Measurements from ENCODE around the gene WFDC1.

WFDC1 gene

DNA sequence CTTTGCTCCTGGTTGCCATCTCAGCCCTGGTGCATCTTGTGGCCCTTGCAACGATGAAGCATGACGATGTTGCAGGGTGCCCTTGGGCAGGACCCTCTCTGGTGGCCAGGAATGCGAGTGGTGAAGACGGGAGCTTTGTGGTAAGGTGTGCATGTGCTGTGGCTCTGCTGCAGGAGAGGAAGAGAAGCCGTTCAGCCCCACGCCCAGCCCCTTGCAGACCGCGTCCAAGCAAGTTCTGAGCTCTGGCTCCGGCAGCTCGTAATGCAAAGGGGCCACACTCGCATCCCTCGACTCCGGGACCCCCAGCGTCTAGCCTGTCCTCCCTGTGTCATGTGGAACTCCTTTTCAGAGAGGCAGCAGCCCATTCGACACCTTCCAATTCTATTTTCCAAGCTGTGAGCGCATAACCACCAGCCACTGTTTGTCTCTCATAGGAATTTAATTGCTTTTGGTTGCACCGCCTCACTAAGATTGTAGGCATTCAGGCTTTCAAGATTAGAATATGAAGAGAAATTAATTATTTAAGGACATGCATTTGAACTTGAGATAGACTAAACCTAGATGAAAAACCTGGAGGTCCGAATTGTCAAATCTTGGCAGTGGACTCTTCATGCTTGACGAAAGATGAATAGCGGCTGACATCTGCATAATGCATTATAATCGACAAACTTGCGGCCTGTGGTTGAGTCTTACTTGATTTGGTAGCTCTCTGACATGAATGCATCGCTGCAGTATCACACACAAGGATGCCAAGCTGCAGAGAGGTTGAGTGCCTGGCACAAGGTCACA lies 33.7 kb upstream of the WFDC1 start:
- H3K4me3 ChIP-seq (ENCODE audit: low read depth, low read length): no peak overlapping the region
- DNase-seq (ENCODE audit: low read depth): no peak
- TF ChIP-seq, protein P1, sequence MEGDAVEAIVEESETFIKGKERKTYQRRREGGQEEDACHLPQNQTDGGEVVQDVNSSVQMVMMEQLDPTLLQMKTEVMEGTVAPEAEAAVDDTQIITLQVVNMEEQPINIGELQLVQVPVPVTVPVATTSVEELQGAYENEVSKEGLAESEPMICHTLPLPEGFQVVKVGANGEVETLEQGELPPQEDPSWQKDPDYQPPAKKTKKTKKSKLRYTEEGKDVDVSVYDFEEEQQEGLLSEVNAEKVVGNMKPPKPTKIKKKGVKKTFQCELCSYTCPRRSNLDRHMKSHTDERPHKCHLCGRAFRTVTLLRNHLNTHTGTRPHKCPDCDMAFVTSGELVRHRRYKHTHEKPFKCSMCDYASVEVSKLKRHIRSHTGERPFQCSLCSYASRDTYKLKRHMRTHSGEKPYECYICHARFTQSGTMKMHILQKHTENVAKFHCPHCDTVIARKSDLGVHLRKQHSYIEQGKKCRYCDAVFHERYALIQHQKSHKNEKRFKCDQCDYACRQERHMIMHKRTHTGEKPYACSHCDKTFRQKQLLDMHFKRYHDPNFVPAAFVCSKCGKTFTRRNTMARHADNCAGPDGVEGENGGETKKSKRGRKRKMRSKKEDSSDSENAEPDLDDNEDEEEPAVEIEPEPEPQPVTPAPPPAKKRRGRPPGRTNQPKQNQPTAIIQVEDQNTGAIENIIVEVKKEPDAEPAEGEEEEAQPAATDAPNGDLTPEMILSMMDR (IDR thresholded peaks at IDR 0.05; ENCODE audit: low read depth, low read length): no peak
- TF ChIP-seq POLR2A (IDR thresholded peaks at IDR 0.05; ENCODE audit: extremely low read depth, insufficient read length) (no peak), MYC (IDR thresholded peaks at IDR 0.05; ENCODE audit: low read depth, low read length) (no peak)
- TF ChIP-seq, protein P2, sequence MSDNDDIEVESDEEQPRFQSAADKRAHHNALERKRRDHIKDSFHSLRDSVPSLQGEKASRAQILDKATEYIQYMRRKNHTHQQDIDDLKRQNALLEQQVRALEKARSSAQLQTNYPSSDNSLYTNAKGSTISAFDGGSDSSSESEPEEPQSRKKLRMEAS (IDR thresholded peaks at IDR 0.05; ENCODE audit: low read depth, low read length): no peak

DNA sequence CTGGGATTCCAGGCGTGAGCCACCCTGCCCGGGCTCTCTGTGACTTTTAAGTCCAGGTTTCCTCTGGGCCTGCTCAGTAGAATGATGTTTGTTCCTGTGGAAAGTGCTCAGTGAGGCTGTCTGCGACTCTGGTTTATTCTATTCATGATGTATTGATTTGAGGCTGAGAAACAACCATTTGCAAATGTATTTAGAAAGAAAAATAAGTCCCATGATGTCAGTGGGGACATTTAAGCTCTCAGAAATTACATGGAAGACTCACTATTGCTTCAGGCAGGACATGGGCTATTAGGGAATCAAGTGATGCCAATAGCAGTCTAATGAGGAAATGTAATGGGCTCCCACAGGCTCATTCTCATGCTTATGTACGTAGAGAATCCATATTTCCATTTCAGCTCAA lies 32.6 kb upstream of the WFDC1 start:
- TF ChIP-seq, protein P1 (IDR thresholded peaks at IDR 0.05; ENCODE audit: low read depth, low read length): no peak
- TF ChIP-seq MYC (IDR thresholded peaks at IDR 0.05; ENCODE audit: low read depth, low read length): no peak
- TF ChIP-seq POLR2A (IDR thresholded peaks at IDR 0.05; ENCODE audit: extremely low read depth, insufficient read length): no peak
- TF ChIP-seq, protein P2 (IDR thresholded peaks at IDR 0.05; ENCODE audit: low read depth, low read length): no peak
- H3K4me3 ChIP-seq (ENCODE audit: low read depth, low read length): no peak overlapping the region
- no peak for DNase-seq (ENCODE audit: low read depth)

DNA sequence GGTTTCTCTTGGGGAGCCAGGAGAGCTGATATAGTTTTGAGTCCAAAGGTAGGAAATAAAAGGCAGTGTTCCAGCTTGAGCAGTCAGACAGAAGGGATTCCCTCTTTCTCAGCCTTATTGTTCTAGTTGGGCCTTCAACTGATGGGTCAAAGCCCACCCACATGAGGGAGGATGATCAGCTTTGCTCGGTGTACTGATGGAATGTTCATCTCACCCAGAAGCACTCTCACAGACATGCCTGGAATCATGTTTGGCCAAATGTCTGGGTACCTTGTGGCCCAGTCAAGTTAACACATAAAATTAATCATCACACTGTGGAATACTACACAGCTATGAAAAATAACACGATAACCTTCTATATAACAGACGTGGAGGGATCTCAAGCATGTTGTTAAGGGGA lies 31.7 kb upstream of the WFDC1 start:
- no peak for TF ChIP-seq MYC (IDR thresholded peaks at IDR 0.05; ENCODE audit: low read depth, low read length)
- no peak for TF ChIP-seq POLR2A (IDR thresholded peaks at IDR 0.05; ENCODE audit: extremely low read depth, insufficient read length)
- TF ChIP-seq, protein P2 (IDR thresholded peaks at IDR 0.05; ENCODE audit: low read depth, low read length): no peak
- TF ChIP-seq, protein P1 (IDR thresholded peaks at IDR 0.05; ENCODE audit: low read depth, low read length): no peak
- no peak for DNase-seq (ENCODE audit: low read depth)
- H3K4me3 ChIP-seq (ENCODE audit: low read depth, low read length): no peak overlapping the region

DNA sequence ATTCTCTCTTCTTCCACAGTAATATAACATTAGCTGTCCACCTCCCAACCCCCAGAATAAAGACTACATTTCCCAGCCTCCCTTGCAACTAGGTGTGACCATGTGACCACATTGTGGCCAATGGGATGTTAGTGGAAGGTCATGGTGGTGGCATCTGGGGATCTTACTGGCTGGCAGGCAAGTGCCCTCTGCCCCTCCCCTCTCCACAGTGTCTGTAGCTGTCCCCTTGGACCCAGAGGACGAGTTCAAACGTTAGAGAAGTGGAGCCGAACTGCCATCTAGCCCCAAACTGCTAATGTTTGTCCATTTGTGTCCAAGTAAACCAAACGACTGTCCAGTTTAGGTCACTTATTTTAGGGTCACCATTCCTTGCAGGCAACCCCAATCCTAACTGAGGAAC lies 28.2 kb upstream of the WFDC1 start:
- peak; percentile 76 for DNase-seq (ENCODE audit: low read depth)
- no peak overlapping the region for H3K4me3 ChIP-seq (ENCODE audit: low read depth, low read length)
- TF ChIP-seq, protein P2 (IDR thresholded peaks at IDR 0.05; ENCODE audit: low read depth, low read length): peak; percentile 83
- TF ChIP-seq POLR2A (IDR thresholded peaks at IDR 0.05; ENCODE audit: extremely low read depth, insufficient read length): no peak

DNA sequence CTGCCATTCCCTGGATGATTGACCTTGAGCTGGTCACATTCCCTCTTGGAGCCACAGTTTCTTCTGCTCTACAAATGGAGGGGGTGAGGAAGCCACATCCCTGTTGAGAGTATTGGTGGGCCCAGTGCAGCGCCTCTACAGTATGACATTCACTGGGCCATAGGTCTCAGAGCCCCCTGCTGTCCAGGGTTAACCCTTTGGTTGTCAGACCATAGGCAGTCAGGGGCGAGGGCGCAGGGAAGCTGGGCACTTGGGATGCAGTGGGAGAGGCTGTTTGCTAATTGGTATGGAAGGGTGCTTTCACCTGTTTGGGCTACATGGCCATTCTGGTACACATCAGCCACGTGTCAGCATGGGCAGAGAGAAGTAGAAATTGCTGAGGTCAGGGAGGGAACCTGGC lies 27.3 kb upstream of the WFDC1 start:
- TF ChIP-seq, protein P2 (IDR thresholded peaks at IDR 0.05; ENCODE audit: low read depth, low read length): no peak
- TF ChIP-seq POLR2A (IDR thresholded peaks at IDR 0.05; ENCODE audit: extremely low read depth, insufficient read length): no peak
- TF ChIP-seq, protein P1 (IDR thresholded peaks at IDR 0.05; ENCODE audit: low read depth, low read length): no peak
- TF ChIP-seq MYC (IDR thresholded peaks at IDR 0.05; ENCODE audit: low read depth, low read length): no peak
- no peak for DNase-seq (ENCODE audit: low read depth)
- no peak overlapping the region for H3K4me3 ChIP-seq (ENCODE audit: low read depth, low read length)

DNA sequence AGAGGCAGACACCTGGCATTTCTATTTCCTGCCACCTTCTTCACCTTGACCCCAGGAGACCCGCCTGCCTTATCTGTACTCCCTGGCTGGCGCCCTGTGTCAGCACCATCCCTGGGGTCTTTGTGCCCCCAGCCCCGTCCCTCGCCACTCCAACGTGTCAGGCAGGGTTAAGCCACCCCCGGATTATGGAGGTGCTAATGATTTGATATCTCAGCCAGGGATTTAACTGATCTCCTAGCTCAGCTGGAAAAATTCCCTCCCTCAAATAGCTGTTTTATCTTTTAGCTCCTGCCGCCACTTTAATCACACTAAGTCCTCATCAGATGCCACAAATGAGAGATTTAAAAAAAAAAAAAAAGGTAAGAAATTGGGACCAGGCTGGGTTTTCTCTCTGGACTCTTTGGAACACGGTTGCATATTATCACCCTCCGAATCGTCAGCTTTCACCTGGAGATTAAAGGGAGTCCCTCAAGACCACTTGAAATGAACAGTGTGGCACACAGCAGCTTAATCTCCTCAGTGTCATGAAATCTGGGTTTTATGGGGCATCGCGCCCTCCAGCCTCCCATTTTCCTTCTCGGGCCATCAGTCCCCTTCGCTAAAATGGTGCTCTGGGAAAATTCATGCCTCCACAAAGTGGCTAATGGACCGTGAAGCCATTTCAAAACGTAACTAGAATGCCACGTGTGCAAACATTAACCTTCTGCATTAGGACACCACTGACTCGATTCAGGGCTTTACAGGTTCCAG lies 26.2 kb upstream of the WFDC1 start:
- no peak for DNase-seq (ENCODE audit: low read depth)
- no peak overlapping the region for H3K4me3 ChIP-seq (ENCODE audit: low read depth, low read length)
- TF ChIP-seq POLR2A (IDR thresholded peaks at IDR 0.05; ENCODE audit: extremely low read depth, insufficient read length) (no peak), MYC (IDR thresholded peaks at IDR 0.05; ENCODE audit: low read depth, low read length) (no peak)
- TF ChIP-seq, protein P2 (IDR thresholded peaks at IDR 0.05; ENCODE audit: low read depth, low read length): no peak
- TF ChIP-seq, protein P1 (IDR thresholded peaks at IDR 0.05; ENCODE audit: low read depth, low read length): no peak

Measured in NB4 (cell line).